DOHH2 (cell line): Measurements from ENCODE around the gene ST3GAL2.

Experiments used
- H3F3A ChIP-seq: fragments of 200-600 bp; sonication (generic), shearing (Covaris generic); 2 replicates; pipeline ENCODE4 v1.6.0; 2016; ENCODE audit warnings: antibody characterized with exemption, mild to moderate bottlenecking; ENCODE audit not compliant: control insufficient read depth, insufficient read depth
- H3K27ac ChIP-seq: fragments of 200-600 bp; sonication (generic); 2 replicates; pipeline ENCODE4 v1.5.1; 2014; ENCODE audit warnings: low read depth, mild to moderate bottlenecking, low read length, moderate library complexity
- H3K27me3 ChIP-seq: fragments of 200-600 bp; sonication (generic); 2 replicates; pipeline ENCODE4 v1.6.1; 2014; ENCODE audit warnings: mild to moderate bottlenecking, low read length, mixed read lengths; ENCODE audit not compliant: control insufficient read depth
- H3K36me3 ChIP-seq: fragments of 200-600 bp; sonication (generic); 2 replicates; pipeline ENCODE4 v1.6.1; 2014; ENCODE audit warnings: mild to moderate bottlenecking, low read length, moderate library complexity, mixed read lengths; ENCODE audit not compliant: control insufficient read depth
- H3K4me1 ChIP-seq: fragments of 200-600 bp; sonication (generic); 2 replicates; pipeline ENCODE4 v1.6.1; 2014; ENCODE audit warnings: mild to moderate bottlenecking, low read length, mixed read lengths; ENCODE audit not compliant: control insufficient read depth
- H3K4me2 ChIP-seq: fragments of 200-600 bp; sonication (generic); 2 replicates; pipeline ENCODE4 v1.6.0; 2014; ENCODE audit warnings: mild to moderate bottlenecking, low read length, moderate library complexity
- H3K4me3 ChIP-seq: fragments of 200-600 bp; sonication (generic); 2 replicates; pipeline ENCODE4 v1.5.1; 2014; ENCODE audit warnings: mild to moderate bottlenecking, low read length, mixed read lengths
- H3K79me2 ChIP-seq: fragments of 200-600 bp; sonication (generic); 2 replicates; pipeline ENCODE4 v1.6.1; 2014; ENCODE audit warnings: mild to moderate bottlenecking, low read length, mixed read lengths; ENCODE audit not compliant: control insufficient read depth
- H3K9me2 ChIP-seq: fragments of 200-600 bp; sonication (generic); replicated peaks from 2 replicates; pipeline ENCODE4 v1.6.1; 2014; ENCODE audit warnings: mild to moderate bottlenecking, low read length, mixed read lengths; ENCODE audit not compliant: control insufficient read depth
- H3K9me3 ChIP-seq: fragments of 200-600 bp; sonication (generic); 2 replicates; pipeline ENCODE4 v1.6.1; 2014; ENCODE audit warnings: antibody characterized with exemption, low read length, mixed read lengths; ENCODE audit not compliant: control insufficient read depth, insufficient read depth
- H4K20me1 ChIP-seq: fragments of 200-600 bp; sonication (generic); 2 replicates; pipeline ENCODE4 v1.6.0; 2014; ENCODE audit warnings: low read depth, mild to moderate bottlenecking, antibody characterized with exemption, low read length, moderate library complexity; ENCODE audit not compliant: control insufficient read depth, insufficient read depth
- CTCF ChIP-seq: fragments of 200-600 bp; sonication (generic); IDR thresholded peaks from one replicate; pipeline ENCODE4 v1.5.1; 2014; ENCODE audit warnings: antibody characterized with exemption, mild to moderate bottlenecking, low read depth, low read length; ENCODE audit not compliant: poor library complexity, severe bottlenecking
- EZH2phosphoT487 ChIP-seq: fragments of 200-600 bp; sonication (generic); IDR thresholded peaks from 2 replicates; pipeline ENCODE4 v1.6.1; 2017; ENCODE audit warnings: borderline replicate concordance, mild to moderate bottlenecking, antibody characterized with exemption, low read length, moderate library complexity, mixed read lengths

ST3GAL2 gene

GRCh38 chr16:70394853-70395252, 44.0 kb downstream of the ST3GAL2 start:
- Histone ChIP-seq H3K27ac (no peak overlapping the region), H3K4me2 (no peak overlapping the region), H4K20me1 (no peaks in the 10 kb centered on the region), H3K79me2 (peaks cover 9% of the 10 kb centered on the region), H3F3A (no peaks in the 10 kb centered on the region), H3K4me1 (peaks cover 7% of the 10 kb centered on the region), H3K9me3 (no peaks in the 10 kb centered on the region), H3K4me3 (no peak overlapping the region), H3K27me3 (no peaks in the 10 kb centered on the region), H3K36me3 (peaks cover 58% of the 10 kb centered on the region), H3K9me2 (no peaks in the 10 kb centered on the region)
- TF ChIP-seq CTCF (no peak), EZH2phosphoT487 (no peak)

GRCh38 chr16:70393662-70394061, 45.2 kb downstream of the ST3GAL2 start:
- Histone ChIP-seq H3K27ac (no peak overlapping the region), H4K20me1 (no peaks in the 10 kb centered on the region), H3K4me2 (no peak overlapping the region), H3K4me3 (no peak overlapping the region), H3K27me3 (no peaks in the 10 kb centered on the region), H3F3A (no peaks in the 10 kb centered on the region), H3K9me2 (no peaks in the 10 kb centered on the region), H3K79me2 (peaks cover 9% of the 10 kb centered on the region), H3K4me1 (peaks cover 7% of the 10 kb centered on the region), H3K9me3 (no peaks in the 10 kb centered on the region), H3K36me3 (peaks cover 53% of the 10 kb centered on the region)
- no peak for TF ChIP-seq EZH2phosphoT487
- TF ChIP-seq CTCF, result no peak

GRCh38 chr16:70392606-70393005, 46.3 kb downstream of the ST3GAL2 start:
- no peak overlapping the region for H3K4me3 ChIP-seq
- H3K4me2 ChIP-seq, result no peak overlapping the region
- no peaks in the 10 kb centered on the region for H3K9me2 ChIP-seq
- H3K27me3 ChIP-seq, result no peaks in the 10 kb centered on the region
- no peak for TF ChIP-seq EZH2phosphoT487
- no peak for TF ChIP-seq CTCF
- peaks cover 9% of the 10 kb centered on the region for H3K79me2 ChIP-seq
- H4K20me1 ChIP-seq, result no peaks in the 10 kb centered on the region
- no peaks in the 10 kb centered on the region for H3K9me3 ChIP-seq
- no peaks in the 10 kb centered on the region for H3F3A ChIP-seq
- no peak overlapping the region for H3K27ac ChIP-seq
- peaks cover 7% of the 10 kb centered on the region for H3K4me1 ChIP-seq
- peaks cover 51% of the 10 kb centered on the region for H3K36me3 ChIP-seq
